Raji (cell line): ENCODE data around the gene SELENOI.

Source experiments
- POLR2A ChIP-seq: IDR thresholded peaks from 2 replicates; pipeline ENCODE4 v1.6.1; 2011; ENCODE audit warnings: low read depth, low read length, control low read depth; ENCODE audit not compliant: insufficient read depth

The SELENOI gene, protein sequence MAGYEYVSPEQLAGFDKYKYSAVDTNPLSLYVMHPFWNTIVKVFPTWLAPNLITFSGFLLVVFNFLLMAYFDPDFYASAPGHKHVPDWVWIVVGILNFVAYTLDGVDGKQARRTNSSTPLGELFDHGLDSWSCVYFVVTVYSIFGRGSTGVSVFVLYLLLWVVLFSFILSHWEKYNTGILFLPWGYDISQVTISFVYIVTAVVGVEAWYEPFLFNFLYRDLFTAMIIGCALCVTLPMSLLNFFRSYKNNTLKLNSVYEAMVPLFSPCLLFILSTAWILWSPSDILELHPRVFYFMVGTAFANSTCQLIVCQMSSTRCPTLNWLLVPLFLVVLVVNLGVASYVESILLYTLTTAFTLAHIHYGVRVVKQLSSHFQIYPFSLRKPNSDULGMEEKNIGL

DNA sequence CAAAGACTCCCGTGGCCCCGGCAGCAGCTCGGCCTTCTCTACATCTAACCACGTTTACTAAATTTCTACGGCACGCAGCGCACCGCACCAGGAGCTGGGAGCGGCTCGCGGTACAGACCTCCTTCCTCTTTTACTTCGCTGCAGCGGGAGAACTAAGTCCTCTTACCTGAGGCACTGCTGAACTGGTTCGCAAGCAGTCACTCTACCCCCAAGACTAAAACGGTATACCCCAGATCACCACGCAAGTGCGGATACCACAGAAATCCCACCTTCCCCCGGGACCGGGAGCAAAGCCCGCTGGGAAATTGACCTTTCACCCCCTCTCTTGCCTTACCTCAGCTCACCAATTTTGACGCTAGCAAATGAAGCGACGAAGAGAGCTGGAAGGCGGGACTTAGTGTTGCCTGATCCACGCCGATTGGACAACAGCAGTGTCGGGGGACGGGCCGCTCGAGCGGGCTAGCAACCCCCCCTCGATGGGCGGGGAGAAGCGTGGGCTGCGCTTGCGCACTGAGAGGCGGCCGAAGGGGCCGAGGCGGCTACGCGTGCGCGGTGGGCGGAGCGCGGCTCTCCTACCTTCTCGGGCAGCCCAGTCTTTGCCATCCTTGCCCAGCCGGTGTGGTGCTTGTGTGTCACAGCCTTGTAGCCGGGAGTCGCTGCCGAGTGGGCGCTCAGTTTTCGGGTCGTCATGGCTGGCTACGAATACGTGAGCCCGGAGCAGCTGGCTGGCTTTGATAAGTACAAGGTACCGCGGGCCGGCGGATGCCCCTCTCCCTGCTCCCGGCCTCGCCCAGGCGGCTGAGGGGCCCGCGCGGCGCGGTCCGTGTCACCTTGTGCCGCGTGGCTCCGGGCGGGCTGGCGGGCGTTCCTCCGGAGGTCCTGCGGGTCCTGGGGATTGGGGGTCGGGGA, at the start of gene SELENOI:
Gene SELENOI (plus strand): TSS at position 599 of the 909 bp plus-strand sequence. CDS start 90 bp downstream, at position 689.
- peak; percentile 95 for TF ChIP-seq POLR2A

DNA sequence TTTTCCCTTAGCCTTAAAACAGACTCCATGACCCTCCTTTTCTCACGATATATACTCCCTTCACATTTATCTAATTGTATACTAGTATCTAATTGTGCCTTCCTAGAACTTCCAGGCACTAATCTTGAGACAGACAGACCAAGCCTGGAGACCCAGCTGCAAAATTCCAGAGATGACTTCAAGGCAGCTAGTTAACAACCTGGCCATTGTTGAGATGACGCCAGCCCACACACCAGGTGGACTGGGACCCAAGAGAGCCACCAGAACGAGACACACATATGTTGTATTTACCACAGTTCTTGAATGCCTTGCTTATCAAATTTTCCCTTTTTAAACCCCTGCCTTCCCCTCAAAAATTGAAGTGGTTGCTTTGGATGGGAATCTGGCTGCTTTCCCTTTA, 48.9 kb upstream of the SELENOI start:
- no peak for TF ChIP-seq POLR2A

DNA sequence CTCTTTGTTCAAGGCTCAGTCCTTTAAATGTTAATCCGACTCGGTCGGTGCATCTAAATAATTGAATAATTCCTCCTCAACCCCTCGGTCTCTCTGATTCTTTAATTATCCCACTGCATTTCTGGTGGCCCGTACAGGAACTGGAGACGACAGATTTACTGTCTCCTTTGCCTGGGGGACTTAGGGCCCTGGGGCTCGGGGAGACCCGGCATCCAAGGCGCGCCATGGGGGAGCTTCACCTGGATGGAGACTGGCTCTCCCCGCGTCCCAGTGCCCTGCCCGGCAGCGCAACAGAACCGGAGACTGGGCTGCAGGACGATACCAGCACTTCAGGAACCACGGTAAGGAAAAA, 47.7 kb upstream of the SELENOI start:
- TF ChIP-seq POLR2A: no peak

DNA sequence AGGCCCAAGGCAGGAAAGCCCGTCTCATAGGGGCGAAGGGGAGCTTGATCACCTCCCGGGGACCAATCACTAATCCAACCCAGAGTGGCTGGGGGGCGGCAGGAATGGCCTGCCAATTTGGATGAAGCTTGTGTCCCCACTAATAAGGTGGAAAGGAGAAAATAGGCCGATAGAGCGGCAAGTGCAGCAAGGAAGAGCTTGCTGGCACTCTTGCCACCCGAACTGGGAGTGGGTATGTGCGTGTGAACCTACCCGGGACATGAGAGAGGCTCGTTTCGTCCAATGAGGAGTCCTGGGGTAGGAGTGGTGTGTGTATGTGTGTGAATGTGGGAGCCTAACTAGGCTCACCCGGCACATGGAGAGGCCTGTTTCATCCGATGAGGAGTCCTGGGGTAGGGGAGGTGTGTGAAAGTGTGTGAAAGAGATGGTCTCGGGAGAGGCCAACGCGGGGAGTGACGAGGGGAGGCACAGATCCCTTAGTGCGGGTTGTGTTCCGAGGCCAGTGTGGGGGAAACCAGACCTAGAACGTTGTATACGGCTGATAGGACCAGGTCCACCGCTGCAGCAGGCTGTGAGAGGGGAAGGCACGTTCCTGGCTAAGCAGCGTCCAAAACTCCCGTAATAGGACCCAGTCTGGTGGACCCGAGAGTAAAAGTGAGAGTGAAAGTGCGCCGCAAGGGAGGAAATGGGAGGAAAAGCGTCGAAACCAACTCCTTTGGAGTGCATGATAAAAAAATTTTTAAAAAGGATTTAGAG, 47.1 kb upstream of the SELENOI start:
- no peak for TF ChIP-seq POLR2A

DNA sequence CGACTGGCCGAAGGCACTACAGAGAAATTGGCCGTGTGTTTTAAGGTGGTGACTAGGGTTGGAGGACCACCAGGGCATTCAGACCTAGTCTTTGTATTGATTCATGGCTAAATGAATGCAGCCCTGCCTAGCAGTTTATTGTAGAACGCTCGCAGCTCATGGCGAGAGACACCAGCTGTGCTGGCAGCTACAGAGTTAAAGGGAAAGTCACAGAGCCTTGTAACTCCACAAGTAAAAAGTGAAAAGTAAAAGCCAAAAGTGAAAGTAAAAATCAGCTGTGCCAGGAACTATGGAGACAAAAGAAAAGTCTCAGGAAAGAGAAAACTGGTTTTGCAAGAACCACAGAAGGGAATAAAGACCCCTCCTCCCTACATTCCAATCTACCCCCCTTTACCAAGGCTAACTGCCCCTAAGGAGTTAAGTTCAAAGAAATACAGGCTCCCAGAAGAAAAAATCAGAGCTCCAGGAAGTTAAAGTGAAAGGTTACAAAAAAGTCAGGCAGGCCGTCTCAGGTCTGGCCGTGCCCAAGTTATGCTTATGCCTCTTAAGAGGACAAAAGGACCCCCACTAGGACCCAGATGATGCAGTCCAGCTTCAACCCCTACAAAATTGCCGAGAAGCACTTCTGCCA, 46.4 kb upstream of the SELENOI start:
- TF ChIP-seq POLR2A: no peak

DNA sequence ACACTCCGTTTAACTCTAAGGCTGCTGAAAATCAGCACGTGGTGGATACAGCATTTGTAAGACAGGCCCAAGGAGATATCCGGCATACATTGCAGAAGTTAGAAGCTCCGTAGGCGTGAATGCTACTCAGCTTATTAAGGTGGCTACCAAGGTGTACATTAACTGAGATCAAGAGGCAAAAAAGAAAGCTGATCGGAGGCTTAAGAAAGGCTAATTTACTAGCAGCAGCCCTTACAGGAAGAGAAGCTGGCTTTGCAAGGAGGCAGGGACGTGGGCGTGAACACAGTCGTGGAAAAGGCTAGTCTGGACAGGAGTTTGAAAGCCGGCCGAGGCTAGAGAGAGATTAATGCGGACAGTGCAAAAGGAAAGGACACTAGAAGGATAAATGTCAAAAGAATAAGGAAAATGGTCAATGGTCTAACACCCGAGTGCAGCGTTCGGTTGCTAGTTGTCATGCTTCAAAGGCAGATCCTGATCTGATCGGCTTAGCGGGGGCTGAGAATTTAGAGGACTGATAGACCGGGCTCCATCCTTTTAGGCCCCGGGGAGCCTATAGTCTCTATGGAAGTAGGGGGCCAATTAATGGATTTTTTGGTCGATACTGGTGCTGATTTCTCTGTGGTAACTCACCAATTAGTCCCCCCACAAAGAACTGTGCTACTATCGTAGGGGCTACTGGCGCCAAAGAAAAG, 45.6 kb upstream of the SELENOI start:
- no peak for TF ChIP-seq POLR2A

DNA sequence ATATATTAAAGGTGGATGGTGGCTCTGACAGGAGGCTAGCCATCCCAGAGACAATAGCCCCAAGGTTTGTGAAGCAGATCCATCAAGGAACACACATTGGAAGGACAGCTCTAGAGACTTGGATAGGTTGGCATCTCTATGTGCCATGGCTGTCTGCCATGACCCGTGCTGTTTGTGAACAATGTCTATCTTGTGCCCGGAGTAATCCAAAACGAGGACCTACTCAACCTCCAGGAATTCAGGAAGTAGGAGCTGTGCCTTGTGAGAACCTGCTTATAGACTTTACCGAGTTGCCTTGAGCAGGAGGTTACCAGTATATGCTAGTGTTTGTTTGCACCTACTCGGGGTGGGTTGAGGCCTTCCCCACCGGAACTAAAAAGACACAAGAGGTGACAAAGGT, 43.1 kb upstream of the SELENOI start:
- no peak for TF ChIP-seq POLR2A

DNA sequence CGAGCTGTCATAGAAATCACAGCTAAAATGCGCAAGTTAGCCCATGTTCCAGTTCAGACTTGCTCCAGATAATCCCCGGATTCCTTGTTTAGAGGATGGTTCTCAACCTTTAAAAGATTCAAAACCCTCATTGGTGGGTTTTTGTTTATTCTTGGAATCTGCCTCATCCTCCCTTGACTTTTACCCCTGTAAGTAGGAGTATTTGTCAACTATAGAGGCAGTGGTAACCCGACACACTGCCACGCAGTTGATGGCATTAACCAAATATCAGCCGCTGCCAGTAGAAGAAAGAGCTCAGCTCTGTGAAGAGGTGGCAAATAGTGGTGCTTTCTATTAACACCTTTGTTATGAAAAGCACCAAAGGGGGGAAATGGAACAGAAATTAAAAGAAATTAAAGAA, 40.4 kb upstream of the SELENOI start:
- TF ChIP-seq POLR2A: no peak

DNA sequence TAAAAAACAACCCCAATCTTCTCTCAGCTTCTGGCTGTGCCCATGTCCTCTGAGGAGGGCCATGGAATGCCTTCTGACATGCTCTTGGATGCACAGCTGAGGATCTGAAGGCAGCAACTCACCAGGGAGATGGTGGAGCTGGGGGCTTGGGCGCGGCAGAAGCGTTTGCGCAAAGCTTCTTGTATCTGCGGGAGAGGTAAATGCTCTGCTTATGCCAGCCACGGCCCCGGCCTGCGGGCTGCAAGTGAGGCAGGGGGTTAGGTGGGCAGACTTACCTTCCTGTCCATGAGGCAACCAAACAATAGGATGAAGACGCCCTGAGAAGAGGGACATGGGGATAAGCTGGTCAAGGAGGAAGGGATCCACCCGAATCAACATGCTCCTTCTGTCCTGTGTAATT, 36.0 kb upstream of the SELENOI start:
- TF ChIP-seq POLR2A: no peak

DNA sequence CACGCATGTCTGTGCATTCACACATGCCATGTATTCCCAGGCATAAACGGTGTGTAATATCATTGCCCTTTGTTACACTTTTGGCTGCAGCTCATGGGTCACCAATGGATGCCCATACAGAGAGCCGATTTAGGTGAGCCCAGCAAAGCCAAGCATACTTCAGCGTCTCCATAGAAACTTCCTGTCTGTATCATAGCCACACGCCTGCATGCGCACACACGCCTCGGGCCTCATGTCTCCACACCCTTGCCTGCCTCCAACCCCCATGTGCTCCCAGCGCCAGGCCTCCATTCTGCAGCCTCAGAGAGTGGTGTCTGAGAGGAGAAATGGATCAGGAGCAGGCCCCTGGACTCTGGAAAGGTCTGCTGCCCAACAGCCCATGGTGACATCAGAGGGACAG, 33.5 kb upstream of the SELENOI start:
- TF ChIP-seq POLR2A: no peak

DNA sequence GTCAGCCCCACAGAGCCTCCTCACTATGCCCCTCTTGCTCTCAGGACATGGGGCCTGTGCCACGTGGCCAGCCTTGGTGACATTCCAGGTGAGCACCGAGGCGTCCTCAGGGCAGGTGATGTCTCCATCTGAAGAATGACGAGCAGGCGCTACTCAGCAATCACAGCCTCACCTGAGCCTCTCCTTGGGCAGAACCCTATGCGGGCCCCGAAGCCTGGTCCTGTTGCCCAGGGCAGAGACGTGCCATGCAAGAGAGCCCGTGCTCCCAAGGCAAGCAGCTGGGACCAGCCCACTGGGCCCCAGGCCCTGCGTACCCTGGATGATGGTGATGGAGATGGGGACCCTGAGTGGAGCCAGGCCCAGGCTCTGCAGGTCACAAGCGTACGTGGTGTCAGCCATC, 32.5 kb upstream of the SELENOI start:
- no peak for TF ChIP-seq POLR2A

DNA sequence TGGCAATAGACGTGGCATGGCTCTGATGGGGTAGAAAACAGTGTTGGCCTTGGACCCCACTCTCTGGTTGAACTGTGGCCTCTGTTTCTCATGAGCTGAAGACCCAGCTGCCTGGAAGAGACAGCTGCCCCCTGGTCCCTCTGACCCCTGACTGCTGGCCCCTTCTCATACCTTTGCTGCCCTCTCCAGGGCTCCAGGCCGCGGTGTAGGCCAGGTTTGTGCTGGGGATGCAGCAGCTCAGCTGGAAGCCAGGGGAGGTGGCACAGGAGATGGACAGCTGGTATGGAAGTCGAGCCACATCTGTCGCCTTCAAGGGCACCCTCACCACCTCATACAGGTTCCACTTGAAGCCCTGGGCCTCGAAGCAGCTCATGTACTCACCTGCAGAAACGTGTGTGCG, 31.7 kb upstream of the SELENOI start:
- TF ChIP-seq POLR2A: no peak

DNA sequence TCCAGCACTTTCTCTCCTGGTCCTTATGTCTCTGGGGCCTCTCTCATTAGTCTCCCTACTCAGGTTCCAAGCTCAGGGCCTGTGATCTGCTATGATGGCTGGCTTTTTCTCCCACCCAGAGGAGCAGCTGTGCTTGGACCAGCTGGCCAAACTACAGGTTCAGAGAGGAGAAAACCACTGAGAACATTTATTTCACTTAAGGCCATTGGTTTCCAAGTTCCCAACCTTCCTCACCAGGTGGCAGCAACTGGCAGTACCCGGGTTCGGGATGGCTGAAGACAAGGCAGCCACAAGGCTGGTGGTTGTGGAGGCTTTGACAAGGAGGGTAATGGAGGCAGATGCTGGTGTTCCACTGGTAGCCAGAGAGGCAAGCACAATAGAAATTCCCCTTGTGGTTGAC, 29.9 kb upstream of the SELENOI start:
- no peak for TF ChIP-seq POLR2A

DNA sequence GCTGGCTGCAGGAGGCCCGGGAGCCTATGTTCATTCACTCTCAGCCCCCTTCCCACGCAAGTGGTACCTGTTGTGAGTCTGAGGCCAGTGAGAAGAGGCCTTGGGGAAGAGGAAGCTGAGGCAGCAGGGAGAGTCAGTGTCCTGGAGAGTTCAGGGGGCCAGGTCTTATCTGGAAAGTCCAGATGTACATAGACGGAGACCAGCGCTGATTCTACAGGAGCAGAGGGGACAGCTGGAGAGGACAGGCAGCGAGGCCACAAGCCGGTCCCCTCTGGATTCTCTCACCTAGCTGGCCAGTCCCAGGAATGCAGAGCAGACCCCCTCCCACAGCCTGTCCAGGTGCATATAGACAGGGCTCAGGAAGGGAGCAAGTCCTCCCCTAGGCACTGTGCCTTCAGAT, 29.1 kb upstream of the SELENOI start:
- no peak for TF ChIP-seq POLR2A
